ENCODE results near the gene TTLL6.
"Not testable (repeated sequence)": the region's sequence is repeated elsewhere in the genome, so short reads cannot be mapped to it uniquely, and the experiment has no call there.

TTLL6 gene

GRCh38 chr17:48814504-48814903, 2.5 kb downstream of the TTLL6 start:
- DNase-seq = peak; percentile 59 to 69

GRCh38 chr17:48812001-48812400, 5.0 kb downstream of the TTLL6 start:
- DNase-seq = no peak

- DNase-seq = no peak
These were observed 7.8 kb downstream of the TTLL6 start for GRCh38 chr17:48809182-48809581.

DNA sequence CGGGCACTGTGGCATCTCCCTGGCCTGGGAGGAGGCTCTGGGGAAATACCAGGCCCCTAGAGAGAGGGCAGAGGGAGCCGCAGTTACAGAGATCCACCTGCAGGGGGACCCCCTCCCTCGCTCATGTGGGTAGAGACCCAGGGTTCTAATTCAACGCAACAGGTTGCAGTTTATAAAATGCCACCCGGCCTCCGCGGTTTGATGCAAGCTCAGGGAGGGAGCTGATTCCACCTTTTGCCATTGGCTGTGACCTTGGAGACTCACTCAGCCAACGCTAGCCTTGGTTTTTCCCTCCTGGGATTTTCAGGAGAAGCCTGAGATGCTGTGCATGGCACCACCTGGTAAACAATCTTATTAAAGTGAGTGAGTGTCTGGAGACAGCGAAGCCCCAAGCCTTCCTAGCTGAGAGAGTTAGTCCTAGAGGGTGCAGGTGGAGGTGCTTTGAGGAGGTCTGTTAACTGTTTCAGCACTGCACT, 12.1 kb downstream of the TTLL6 start:
- peak; percentile 63 to 75 for DNase-seq

- no peak for DNase-seq
These were observed 16.3 kb downstream of the TTLL6 start for GRCh38 chr17:48800626-48801217.

DNA sequence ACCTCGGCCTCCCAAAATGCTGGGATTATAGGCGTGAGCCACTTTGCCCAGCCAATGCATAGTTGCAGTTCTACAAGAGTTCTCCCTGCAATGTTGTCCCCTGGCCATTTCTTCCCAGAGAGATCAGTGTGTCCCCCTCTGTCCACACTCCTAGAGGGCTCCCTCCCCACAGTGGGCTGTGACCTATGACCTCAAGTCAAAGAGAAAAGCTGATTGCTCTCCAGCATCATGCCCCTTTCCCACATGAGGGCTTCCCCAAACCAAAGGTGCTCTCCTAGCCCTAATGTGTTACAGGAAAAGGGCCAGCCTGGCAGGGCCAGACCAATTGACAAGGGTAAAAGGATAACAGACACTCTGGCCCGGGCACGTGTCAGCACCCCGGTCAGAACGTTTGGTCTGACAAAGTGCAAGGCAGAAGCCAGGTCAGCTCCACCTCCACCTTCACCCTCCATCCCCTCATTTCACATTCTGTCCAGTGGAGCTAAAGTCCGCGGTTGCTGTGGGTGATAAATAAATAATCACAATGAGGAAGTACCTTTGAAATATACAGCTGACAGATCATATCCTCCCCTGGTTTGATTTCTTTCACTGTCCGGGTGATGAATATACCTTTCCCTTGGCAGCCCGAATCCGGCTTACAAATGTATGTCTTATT, 17.8 kb downstream of the TTLL6 start:
- DNase-seq = no peak

- DNase-seq = not testable (repeated sequence)
These were observed 20.9 kb downstream of the TTLL6 start for GRCh38 chr17:48796163-48796522.

GRCh38 chr17:48795444-48796162, 21.4 kb downstream of the TTLL6 start:
- DNase-seq = no peak

GRCh38 chr17:48792033-48792798, 24.8 kb downstream of the TTLL6 start:
- DNase-seq = no peak

- DNase-seq = peak; percentile 82 to 85
These were observed 25.6 kb downstream of the TTLL6 start for GRCh38 chr17:48791128-48792032.

GRCh38 chr17:48790607-48791127, 26.4 kb downstream of the TTLL6 start:
- no peak for DNase-seq

DNA sequence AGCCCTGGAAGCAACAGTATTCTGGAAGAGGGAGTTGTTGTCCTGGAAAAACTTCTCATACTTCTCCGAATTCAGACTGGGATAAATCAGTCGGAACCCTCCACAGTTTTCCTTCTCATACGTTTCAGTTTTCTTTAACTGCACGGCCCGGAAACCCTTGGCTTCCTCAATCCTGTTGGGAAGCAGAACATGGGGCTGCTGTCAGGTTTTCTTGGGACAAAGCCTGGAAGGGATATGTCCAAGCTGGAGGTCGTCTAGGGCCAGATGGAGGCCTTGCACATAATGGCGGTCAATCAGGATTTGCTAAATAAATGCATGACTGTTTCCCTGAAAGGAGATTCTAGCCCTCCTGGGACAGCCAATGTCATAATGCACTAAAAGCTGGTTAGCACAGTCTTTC, 29.2 kb downstream of the TTLL6 start:
- no peak for DNase-seq

GRCh38 chr17:48779421-48779820, 37.6 kb downstream of the TTLL6 start:
- DNase-seq = no peak

- no peak for DNase-seq
These were observed 40.4 kb downstream of the TTLL6 start for GRCh38 chr17:48776602-48777001.

DNA sequence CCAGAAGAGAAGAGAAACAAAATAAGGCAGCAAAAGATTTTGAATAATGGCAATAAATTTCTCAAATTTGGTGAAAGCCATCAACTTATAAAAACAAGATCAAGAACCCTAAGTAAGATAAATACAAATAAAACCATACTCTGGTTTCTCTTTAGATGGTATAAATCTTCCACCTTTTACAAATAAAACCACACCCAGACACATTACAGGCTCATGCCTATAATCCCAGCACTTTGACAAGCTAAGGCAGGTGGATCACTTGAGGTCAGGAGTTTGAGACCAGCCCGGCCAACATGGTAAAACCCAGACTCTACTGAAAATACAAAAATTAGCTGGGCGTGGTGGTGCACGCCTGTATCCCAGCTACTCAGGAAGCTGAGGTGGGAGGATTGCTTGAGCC, 43.8 kb downstream of the TTLL6 start:
- no peak for DNase-seq

- no peak for DNase-seq
These were observed 46.1 kb downstream of the TTLL6 start for GRCh38 chr17:48770954-48771353.

DNA sequence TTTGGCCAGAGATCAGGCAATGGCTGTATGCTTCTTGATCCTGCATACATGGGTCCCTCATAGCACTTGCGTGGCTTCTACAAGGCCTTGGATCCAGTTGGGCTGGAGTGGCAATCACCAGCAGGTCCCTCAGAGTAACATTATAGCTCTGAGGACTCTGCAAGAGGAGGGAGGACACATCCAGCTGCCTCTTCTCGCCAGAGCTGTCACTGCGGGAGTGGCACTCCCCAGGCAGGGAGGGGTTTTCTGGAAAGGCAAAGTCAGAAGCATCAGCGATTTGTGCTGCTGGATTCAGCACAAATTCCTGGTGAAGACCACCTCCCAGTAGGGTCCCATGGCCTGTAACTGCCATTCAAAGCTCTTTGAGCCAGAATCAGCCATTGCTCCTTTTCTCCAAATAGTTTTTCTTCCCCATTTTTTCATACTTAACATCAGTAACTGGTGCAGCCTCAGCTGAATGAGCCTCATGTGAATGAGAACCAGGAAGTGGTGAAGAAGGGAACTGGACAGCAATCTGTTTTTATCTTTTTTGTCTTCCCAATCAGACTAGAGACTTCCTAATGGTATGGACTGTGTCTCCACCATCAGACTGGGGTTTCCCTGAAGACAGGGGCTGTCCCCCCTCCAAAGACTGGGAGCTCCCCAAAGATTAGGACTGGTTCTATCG, 47.9 kb downstream of the TTLL6 start:
- DNase-seq = no peak

DNA sequence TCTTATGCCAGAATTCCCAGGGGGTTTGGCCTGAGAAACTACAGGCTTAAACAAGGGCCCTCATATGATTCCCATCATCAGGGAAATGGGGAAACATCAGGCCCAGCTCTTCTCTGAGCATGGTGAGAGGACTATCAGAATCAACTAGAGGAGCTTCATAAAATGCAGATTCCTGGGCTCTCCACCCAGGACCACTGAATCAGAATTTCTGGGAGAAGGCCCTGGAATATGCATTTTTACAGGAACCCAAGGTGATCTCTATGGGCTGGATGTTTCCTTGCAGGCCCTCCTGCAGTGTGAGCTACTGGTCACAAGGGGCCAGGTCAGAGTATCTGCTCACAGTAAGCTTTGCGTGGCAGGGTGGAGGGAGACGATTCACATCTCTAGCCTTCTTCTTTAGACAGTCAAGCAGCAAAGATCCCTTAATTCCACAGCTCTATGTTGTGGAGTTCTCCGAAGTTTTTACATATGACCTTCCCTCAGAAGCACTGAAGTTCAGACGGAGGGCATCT, 49.7 kb downstream of the TTLL6 start:
- DNase-seq = no peak

DNA sequence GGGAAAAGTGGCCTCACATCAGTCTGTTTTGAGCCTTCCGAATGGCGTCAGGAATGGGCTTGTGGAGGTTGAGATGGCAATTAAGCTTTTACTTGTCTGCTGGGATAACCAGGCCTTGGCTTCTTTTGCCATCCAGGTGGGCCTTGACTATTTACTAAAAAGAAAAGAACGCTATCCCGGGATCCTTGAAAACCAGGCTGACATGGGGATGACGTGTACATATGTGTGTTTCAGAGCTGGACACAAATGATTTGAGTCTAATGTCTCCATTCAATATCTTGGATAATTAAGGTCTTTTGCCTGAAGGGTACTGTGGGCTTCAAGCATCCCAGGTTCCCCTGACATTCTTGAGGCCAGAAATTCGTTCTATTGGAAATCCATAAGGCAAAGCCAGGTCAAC, 55.9 kb downstream of the TTLL6 start:
- no peak for DNase-seq

DNA sequence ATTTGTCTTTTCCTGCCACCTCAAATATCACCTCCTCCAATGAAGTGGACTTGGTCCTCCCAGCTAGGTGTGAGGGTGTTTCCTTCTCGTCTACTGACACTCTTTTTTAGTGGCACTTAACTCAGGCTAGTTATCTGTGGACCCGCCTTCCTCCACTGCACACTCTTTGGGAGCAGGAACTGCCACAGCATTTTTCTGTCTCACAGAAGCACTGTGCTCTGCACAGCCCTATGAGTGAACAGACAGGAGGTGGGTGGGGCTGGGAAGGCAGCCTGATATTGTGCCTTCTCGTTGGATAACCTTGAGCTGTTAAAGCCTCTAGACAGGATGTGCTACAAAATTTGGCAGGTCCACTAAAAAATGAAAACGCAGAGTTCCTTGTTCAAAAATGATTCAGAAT, 56.6 kb downstream of the TTLL6 start:
- no peak for DNase-seq

- no peak for DNase-seq
These were observed 57.7 kb downstream of the TTLL6 start for GRCh38 chr17:48759288-48759687.

Data from SHP77 (cell line).